Ascending aorta (tissue), 2 donors: Measurements from ENCODE around the gene GTPBP8. TPM values are rescaled to one million over a fixed set of nuclear protein-coding genes. Genes with fewer than 3 reads are reported as not detected.

Source experiments
- DNase-seq, 2 donors: peaks; one replicate each; pipeline ENCODE4 v3.0.0-alpha.2; 2019; ENCODE audit warnings: low spot score in 2 of 2
- H3K27ac ChIP-seq, 2 donors: fragments of 200-600 bp; sonication (generic); one replicate each; pipeline ENCODE4 v1.5.1; 2016 to 2017; ENCODE audit warnings: mild to moderate bottlenecking in 1 of 2
- H3K27me3 ChIP-seq: fragments of 200-600 bp; sonication (generic); one replicate; pipeline ENCODE4 v1.5.1; 2017
- H3K36me3 ChIP-seq, 2 donors: fragments of 200-600 bp; sonication (generic); one replicate each; pipeline ENCODE4 v1.5.1; 2016
- H3K4me1 ChIP-seq, 2 donors: fragments of 200-600 bp; sonication (generic); one replicate each; pipeline ENCODE4 v1.5.1; 2016 to 2017; ENCODE audit warnings: mild to moderate bottlenecking in 1 of 2
- H3K4me3 ChIP-seq, 2 donors: fragments of 200-600 bp; sonication (generic); one replicate each; pipeline ENCODE4 v1.5.1; 2016 to 2017; ENCODE audit warnings: mild to moderate bottlenecking in 1 of 2
- H3K9me3 ChIP-seq, 2 donors: fragments of 200-600 bp; sonication (generic); one replicate each; pipeline ENCODE4 v1.5.1; 2016
- CTCF ChIP-seq, 3 experiments: fragments of 200-600 bp in 2 of 3; fragments of 450-650 bp in 1 of 3; sonication (generic) in 2 of 3; IDR thresholded peaks; one replicate each; pipeline ENCODE4 v1.5.1; 2016 to 2019; ENCODE audit warnings: antibody characterized with exemption in 3 of 3, mild to moderate bottlenecking in 1 of 3, moderate library complexity in 1 of 3
- intact Hi-C: fragments of 100-400 bp; cut with DNase I; formaldehyde crosslinking; loops from one replicate; pipeline ENCODE4 v1.15.1; 2023
- total RNA-seq: library from RNA; depleted of rRNA; stranded (reverse); fragments of >200 nt; gene quantifications from one replicate; pipeline ENCODE4 v1.1.0, GENCODE V29; 2016

GTPBP8 gene
- total RNA-seq, 1 donor from 2014 or later, result 1.6 TPM

DNA sequence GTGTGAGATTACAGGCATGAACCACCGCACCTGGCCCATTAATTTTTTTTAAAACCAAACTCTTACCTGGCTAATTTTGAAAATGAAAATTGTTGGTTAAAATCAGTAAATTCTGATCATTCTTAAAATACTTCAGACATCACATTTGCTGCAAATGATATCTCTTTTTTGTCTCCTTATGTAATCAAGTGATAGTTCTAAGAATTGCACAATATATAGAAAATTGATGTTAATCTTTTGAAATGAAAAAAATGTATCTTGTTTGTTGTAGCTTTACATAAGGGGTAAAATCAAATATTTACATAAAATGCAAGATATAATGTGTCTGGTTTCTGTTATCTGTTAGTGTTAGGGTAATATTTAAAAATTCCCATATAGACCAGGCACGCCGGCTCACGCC is 5.0 kb downstream of the GTPBP8 start:
- intact Hi-C loops, result no loop called here
- H3K27me3 ChIP-seq, result no peaks in the 10 kb centered on the region
- no peak for TF ChIP-seq CTCF (IDR thresholded peaks at IDR 0.05)

DNA sequence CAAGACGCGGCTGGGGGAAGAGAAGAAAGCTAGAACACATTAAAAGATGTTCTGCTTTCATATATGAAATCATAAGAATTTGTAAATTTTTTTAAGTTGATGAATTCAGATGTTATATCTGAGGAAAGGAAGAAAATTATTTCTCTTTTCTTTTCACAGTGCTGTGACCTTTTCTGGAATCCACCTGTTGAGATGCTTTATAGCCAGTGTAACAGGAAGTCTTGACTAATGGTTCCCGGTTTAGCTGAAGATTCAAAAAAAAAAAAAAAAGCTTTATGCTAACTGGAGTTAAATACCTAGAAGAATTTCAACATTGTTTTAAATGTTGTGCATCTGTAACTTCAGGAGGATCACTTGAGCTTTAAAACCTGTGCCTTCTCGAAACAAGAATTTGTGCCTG is 9.9 kb downstream of the GTPBP8 start:
- no peak for TF ChIP-seq CTCF (IDR thresholded peaks at IDR 0.05)
- Histone ChIP-seq H3K36me3 (peaks cover 40 to 54% of the 10 kb centered on the region in 2 donors), H3K9me3 (no peaks in the 10 kb centered on the region), H3K27me3 (no peaks in the 10 kb centered on the region), H3K27ac (no peak overlapping the region), H3K4me3 (no peak overlapping the region), H3K4me1 (peaks cover 0 to 6% of the 10 kb centered on the region in 2 donors)
- no peak for DNase-seq
- intact Hi-C loops, result no loop called here

More for the DNA sequence above, 5.0 kb downstream of the GTPBP8 start:
- Histone ChIP-seq H3K4me1 (peaks cover 2 to 12% of the 10 kb centered on the region in 2 donors), H3K4me3 (no peak overlapping the region), H3K27ac (peak overlapping the region in 1 of 2 donors; percentile 16), H3K36me3 (peaks cover 11 to 13% of the 10 kb centered on the region in 2 donors), H3K9me3 (no peaks in the 10 kb centered on the region)
- DNase-seq, result no peak

- Histone ChIP-seq H3K9me3 (no peaks in the 10 kb centered on the region), H3K27me3 (no peaks in the 10 kb centered on the region), H3K4me3 (no peak overlapping the region), H3K4me1 (peaks cover 0 to 3% of the 10 kb centered on the region in 2 donors), H3K27ac (no peak overlapping the region), H3K36me3 (peaks cover 53 to 63% of the 10 kb centered on the region in 2 donors)
- DNase-seq, result no peak
- intact Hi-C loops, result no loop called here
- no peak for TF ChIP-seq CTCF (IDR thresholded peaks at IDR 0.05)
Measured at GRCh38 chr3:113002037-113002436, 11.3 kb downstream of the GTPBP8 start.

GRCh38 chr3:113002679-113003078 is 11.9 kb downstream of the GTPBP8 start:
- Histone ChIP-seq H3K9me3 (no peaks in the 10 kb centered on the region), H3K4me3 (no peak overlapping the region), H3K36me3 (peaks cover 57 to 67% of the 10 kb centered on the region in 2 donors), H3K4me1 (peaks cover 0 to 3% of the 10 kb centered on the region in 2 donors), H3K27ac (no peak overlapping the region), H3K27me3 (no peaks in the 10 kb centered on the region)
- no peak for TF ChIP-seq CTCF (IDR thresholded peaks at IDR 0.05)
- DNase-seq, result no peak
- intact Hi-C loops, result no loop called here

- no peak for TF ChIP-seq CTCF (IDR thresholded peaks at IDR 0.05)
- H3K27me3 ChIP-seq, result no peaks in the 10 kb centered on the region
- no peak for DNase-seq
- intact Hi-C loops, result no loop called here
- H3K27ac ChIP-seq, result no peak overlapping the region
- H3K4me3 ChIP-seq, result no peak overlapping the region
- no peaks in the 10 kb centered on the region for H3K4me1 ChIP-seq
- H3K36me3 ChIP-seq, result peaks cover 59 to 81% of the 10 kb centered on the region in 2 donors
- H3K9me3 ChIP-seq, result no peaks in the 10 kb centered on the region
Measured at GRCh38 chr3:113005611-113006010, 14.8 kb downstream of the GTPBP8 start.
